Hepatocyte (in vitro differentiated cells): Measurements from ENCODE around the gene MANBA. TPM values are rescaled to one million over a fixed set of nuclear protein-coding genes. Genes with fewer than 3 reads are reported as not detected.

Experiments
- DNase-seq: peaks from one replicate; pipeline ENCODE4 v3.0.0-alpha.2; 2016; ENCODE audit warnings: low spot score
- H2AFZ ChIP-seq: fragments of 200-600 bp; sonication (generic); 2 replicates; pipeline ENCODE4 v1.6.0; 2016; ENCODE audit warnings: antibody characterized with exemption, mild to moderate bottlenecking
- H3K27ac ChIP-seq: fragments of 200-600 bp; sonication (generic); 2 replicates; pipeline ENCODE4 v1.5.1; 2016; ENCODE audit warnings: mild to moderate bottlenecking
- H3K27me3 ChIP-seq: fragments of 200-600 bp; sonication (generic); 2 replicates; pipeline ENCODE4 v1.6.1; 2016
- H3K36me3 ChIP-seq: fragments of 200-600 bp; sonication (generic); replicated peaks from 2 replicates; pipeline ENCODE4 v1.5.1; 2016; ENCODE audit warnings: low read depth; ENCODE audit not compliant: insufficient read depth
- H3K4me1 ChIP-seq: fragments of 200-600 bp; sonication (generic); 2 replicates; pipeline ENCODE4 v1.5.1; 2016; ENCODE audit warnings: mild to moderate bottlenecking, moderate library complexity; ENCODE audit not compliant: insufficient read depth
- H3K4me2 ChIP-seq: fragments of 200-600 bp; sonication (generic); 2 replicates; pipeline ENCODE4 v1.6.0; 2016
- H3K4me3 ChIP-seq: fragments of 200-600 bp; sonication (generic); 2 replicates; pipeline ENCODE4 v1.5.1; 2016; ENCODE audit warnings: mild to moderate bottlenecking
- H3K79me2 ChIP-seq: fragments of 200-600 bp; sonication (generic); 2 replicates; pipeline ENCODE4 v1.6.0; 2017; ENCODE audit warnings: mild to moderate bottlenecking
- H3K9me2 ChIP-seq: fragments of 200-600 bp; sonication (generic); replicated peaks from 2 replicates; pipeline ENCODE4 v1.6.0; 2017; ENCODE audit warnings: mild to moderate bottlenecking; ENCODE audit not compliant: insufficient read depth
- H3K9me3 ChIP-seq: fragments of 200-600 bp; sonication (generic); 2 replicates; pipeline ENCODE4 v1.5.1; 2016; ENCODE audit warnings: low read depth, mild to moderate bottlenecking
- H4K20me1 ChIP-seq: fragments of 200-600 bp; sonication (generic); 2 replicates; pipeline ENCODE4 v1.6.0; 2016; ENCODE audit warnings: mild to moderate bottlenecking; ENCODE audit not compliant: insufficient read depth, poor library complexity, severe bottlenecking
- CTCF ChIP-seq: fragments of 200-600 bp; sonication (generic); IDR thresholded peaks from 2 replicates; pipeline ENCODE4 v1.5.1; 2016; ENCODE audit warnings: antibody characterized with exemption, mild to moderate bottlenecking; ENCODE audit not compliant: poor library complexity
- EZH2 ChIP-seq: fragments of 200-600 bp; sonication (generic); IDR thresholded peaks from 2 replicates; pipeline ENCODE4 v1.6.1; 2016; ENCODE audit warnings: antibody characterized with exemption, mild to moderate bottlenecking, borderline replicate concordance
- EZH2phosphoT487 ChIP-seq: fragments of 200-600 bp; sonication (generic); IDR thresholded peaks from one replicate; pipeline ENCODE4 v1.6.1; 2018; ENCODE audit warnings: antibody characterized with exemption, mild to moderate bottlenecking, low read depth, moderate library complexity; ENCODE audit not compliant: unreplicated experiment, severe bottlenecking
- WGBS: methylation state at CpG from one replicate; pipeline ENCODE4 v1.1.6; 2016; ENCODE audit warnings: low lambda C conversion rate; ENCODE audit errors: missing lambda C conversion rate; 5-methylcytosine and 5-hydroxymethylcytosine counted together
- polyA plus RNA-seq: library from polyadenylated mRNA; unstranded; fragments of >200 nt; fragmentation: Nextera tagmentation; extraction: Ambion mirVana; gene quantifications from 2 replicates; pipeline ENCODE4 v1.2.1, GENCODE V29; 2016
- total RNA-seq: library from RNA; depleted of rRNA; stranded (reverse); fragments of >200 nt; gene quantifications from 2 replicates; pipeline ENCODE4 v1.2.3, GENCODE V29; 2014

The MANBA gene
- total and polyA plus RNA-seq, 2 experiments from 2014 or later: 52.0 to 98.1 TPM

GRCh38 chr4:102663073-102663472 is 97.7 kb downstream of the MANBA start:
- no peak overlapping the region for H3K27ac ChIP-seq
- no peaks in the 10 kb centered on the region for H3K4me1 ChIP-seq
- H3K4me2 ChIP-seq: no peak overlapping the region
- no peak overlapping the region for H2AFZ ChIP-seq
- H3K27me3 ChIP-seq: no peaks in the 10 kb centered on the region
- no peaks in the 10 kb centered on the region for H3K79me2 ChIP-seq
- H4K20me1 ChIP-seq: no peaks in the 10 kb centered on the region
- no peak overlapping the region for H3K4me3 ChIP-seq
- no peaks in the 10 kb centered on the region for H3K9me3 ChIP-seq
- H3K9me2 ChIP-seq: no peaks in the 10 kb centered on the region
- DNase-seq: no peak
- 70% methylated on average over 1 of the region's 1 CpG for WGBS
- H3K36me3 ChIP-seq: no peaks in the 10 kb centered on the region
- no peak for TF ChIP-seq EZH2
- TF ChIP-seq CTCF: no peak
- TF ChIP-seq EZH2phosphoT487: no peak

GRCh38 chr4:102657206-102657605 is 103.6 kb downstream of the MANBA start:
- no peaks in the 10 kb centered on the region for H3K27me3 ChIP-seq
- no peaks in the 10 kb centered on the region for H3K36me3 ChIP-seq
- no peaks in the 10 kb centered on the region for H3K9me2 ChIP-seq
- H2AFZ ChIP-seq: no peak overlapping the region
- H3K79me2 ChIP-seq: no peaks in the 10 kb centered on the region
- DNase-seq: no peak
- no peaks in the 10 kb centered on the region for H3K4me1 ChIP-seq
- no peaks in the 10 kb centered on the region for H4K20me1 ChIP-seq
- H3K4me3 ChIP-seq: no peak overlapping the region
- TF ChIP-seq CTCF (no peak), EZH2 (no peak), EZH2phosphoT487 (no peak)
- H3K9me3 ChIP-seq: no peaks in the 10 kb centered on the region
- H3K27ac ChIP-seq: no peak overlapping the region
- WGBS: 86% methylated on average over 5 of the region's 5 CpGs
- no peak overlapping the region for H3K4me2 ChIP-seq

- WGBS: 91% methylated on average over 1 of the region's 1 CpG
- Histone ChIP-seq H3K9me3 (no peaks in the 10 kb centered on the region), H2AFZ (no peak overlapping the region), H3K9me2 (no peaks in the 10 kb centered on the region), H3K79me2 (no peaks in the 10 kb centered on the region), H3K36me3 (peaks cover 5% of the 10 kb centered on the region), H3K4me2 (no peak overlapping the region), H3K4me3 (no peak overlapping the region), H3K27me3 (no peaks in the 10 kb centered on the region), H4K20me1 (no peaks in the 10 kb centered on the region), H3K4me1 (no peaks in the 10 kb centered on the region), H3K27ac (no peak overlapping the region)
- no peak for TF ChIP-seq CTCF
- TF ChIP-seq EZH2phosphoT487: no peak
- TF ChIP-seq EZH2: no peak
- DNase-seq: no peak
These were observed 113.7 kb downstream of the MANBA start for GRCh38 chr4:102647117-102647516.
